Stimulated activated CD4-positive, alpha-beta T cell treated with anti-CD3 and anti-CD28 coated beads, Interleukin-4, amount 100 ng/mL, for 4 hours (primary cell): ENCODE results near the gene ACD.

Experiments used
- DNase-seq, 2 experiments: peaks; one replicate each; pipeline ENCODE4 v3.0.0-alpha.2; 2020

The ACD gene

GRCh38 chr16:67661101-67661761 is 1.2 kb upstream of the ACD start:
- no peak for DNase-seq

GRCh38 chr16:67660564-67661028 is 536 bp upstream of the ACD start, which contains the start of gene PARD6A:
Gene PARD6A, plus strand, starts transcription at chr16:67660960. Its CDS starts 79 bp downstream, at chr16:67661039.
- DNase-seq = peak; percentile 91 to 95

- DNase-seq = no peak
Measured at GRCh38 chr16:67658849-67659674, 998 bp downstream of the ACD start.

- no peak for DNase-seq
Measured at GRCh38 chr16:67657751-67658518, 2.1 kb downstream of the ACD start.

GRCh38 chr16:67657017-67657608 is 2.9 kb downstream of the ACD start:
- DNase-seq = no peak

GRCh38 chr16:67656344-67657016 is 3.6 kb downstream of the ACD start:
- no peak for DNase-seq

- no peak for DNase-seq
Measured at GRCh38 chr16:67655363-67655762, 4.7 kb downstream of the ACD start.

- no peak for DNase-seq
Measured at GRCh38 chr16:67654403-67654911, 5.6 kb downstream of the ACD start.

- no peak for DNase-seq
Measured at GRCh38 chr16:67653789-67654402, 6.2 kb downstream of the ACD start.

- no peak for DNase-seq
Measured at GRCh38 chr16:67653128-67653788, 6.8 kb downstream of the ACD start.

- no peak for DNase-seq
Measured at GRCh38 chr16:67652578-67653127, 7.4 kb downstream of the ACD start.

- DNase-seq = no peak
Measured at GRCh38 chr16:67651847-67652246, 8.2 kb downstream of the ACD start.

GRCh38 chr16:67651039-67651438 is 9.0 kb downstream of the ACD start:
- no peak for DNase-seq

- DNase-seq = no peak
Measured at GRCh38 chr16:67650023-67650422, 10.0 kb downstream of the ACD start.

GRCh38 chr16:67649494-67649931 is 10.5 kb downstream of the ACD start:
- DNase-seq = no peak

- DNase-seq = no peak
Measured at GRCh38 chr16:67648764-67649407, 11.2 kb downstream of the ACD start.

- no peak for DNase-seq
Measured at GRCh38 chr16:67648088-67648763, 11.8 kb downstream of the ACD start.

GRCh38 chr16:67647681-67648080 is 12.4 kb downstream of the ACD start:
- no peak for DNase-seq

- DNase-seq = no peak
Measured at GRCh38 chr16:67647111-67647651, 12.9 kb downstream of the ACD start.
